GM12865 (cell line): ENCODE measurements around the gene SSUH2.

ENCODE experiments used
- DNase-seq: peaks from one replicate; pipeline ENCODE4 v3.0.0; 2010; ENCODE audit warnings: low read depth
- H3K4me3 ChIP-seq: 2 replicates; pipeline ENCODE4 v1.5.1; 2011; ENCODE audit warnings: mild to moderate bottlenecking, low read depth, low read length, control low read depth
- TF ChIP-seq, protein P1 (sequence below): IDR thresholded peaks from 2 replicates; pipeline ENCODE4 v1.5.1; 2011; ENCODE audit warnings: low read length, control low read depth, low read depth, inconsistent platforms; ENCODE audit not compliant: insufficient read depth; ENCODE audit errors: missing control alignments

Gene SSUH2

DNA sequence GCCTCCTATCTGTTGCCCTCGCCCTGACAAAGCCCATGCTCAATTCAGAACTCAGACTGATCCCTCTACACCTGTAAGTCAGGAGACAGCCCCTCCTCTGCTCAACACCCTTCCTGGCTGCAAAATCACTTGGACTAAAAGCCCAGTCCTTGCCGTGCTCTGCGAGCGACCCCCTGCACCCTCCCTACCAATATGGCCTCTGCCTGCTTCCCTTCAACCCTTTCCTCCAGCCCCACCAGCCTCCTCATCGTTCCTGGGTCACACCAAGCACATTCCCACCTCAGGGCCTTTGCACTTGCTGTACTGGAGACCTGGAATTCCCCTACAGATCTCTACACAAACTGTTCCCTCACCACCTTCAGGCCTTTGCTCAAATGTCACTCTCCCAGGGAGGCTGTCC, 5.2 kb upstream of the SSUH2 start:
- no peak for DNase-seq
- TF ChIP-seq, protein P1, sequence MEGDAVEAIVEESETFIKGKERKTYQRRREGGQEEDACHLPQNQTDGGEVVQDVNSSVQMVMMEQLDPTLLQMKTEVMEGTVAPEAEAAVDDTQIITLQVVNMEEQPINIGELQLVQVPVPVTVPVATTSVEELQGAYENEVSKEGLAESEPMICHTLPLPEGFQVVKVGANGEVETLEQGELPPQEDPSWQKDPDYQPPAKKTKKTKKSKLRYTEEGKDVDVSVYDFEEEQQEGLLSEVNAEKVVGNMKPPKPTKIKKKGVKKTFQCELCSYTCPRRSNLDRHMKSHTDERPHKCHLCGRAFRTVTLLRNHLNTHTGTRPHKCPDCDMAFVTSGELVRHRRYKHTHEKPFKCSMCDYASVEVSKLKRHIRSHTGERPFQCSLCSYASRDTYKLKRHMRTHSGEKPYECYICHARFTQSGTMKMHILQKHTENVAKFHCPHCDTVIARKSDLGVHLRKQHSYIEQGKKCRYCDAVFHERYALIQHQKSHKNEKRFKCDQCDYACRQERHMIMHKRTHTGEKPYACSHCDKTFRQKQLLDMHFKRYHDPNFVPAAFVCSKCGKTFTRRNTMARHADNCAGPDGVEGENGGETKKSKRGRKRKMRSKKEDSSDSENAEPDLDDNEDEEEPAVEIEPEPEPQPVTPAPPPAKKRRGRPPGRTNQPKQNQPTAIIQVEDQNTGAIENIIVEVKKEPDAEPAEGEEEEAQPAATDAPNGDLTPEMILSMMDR: no peak
- H3K4me3 ChIP-seq: no peak overlapping the region

DNA sequence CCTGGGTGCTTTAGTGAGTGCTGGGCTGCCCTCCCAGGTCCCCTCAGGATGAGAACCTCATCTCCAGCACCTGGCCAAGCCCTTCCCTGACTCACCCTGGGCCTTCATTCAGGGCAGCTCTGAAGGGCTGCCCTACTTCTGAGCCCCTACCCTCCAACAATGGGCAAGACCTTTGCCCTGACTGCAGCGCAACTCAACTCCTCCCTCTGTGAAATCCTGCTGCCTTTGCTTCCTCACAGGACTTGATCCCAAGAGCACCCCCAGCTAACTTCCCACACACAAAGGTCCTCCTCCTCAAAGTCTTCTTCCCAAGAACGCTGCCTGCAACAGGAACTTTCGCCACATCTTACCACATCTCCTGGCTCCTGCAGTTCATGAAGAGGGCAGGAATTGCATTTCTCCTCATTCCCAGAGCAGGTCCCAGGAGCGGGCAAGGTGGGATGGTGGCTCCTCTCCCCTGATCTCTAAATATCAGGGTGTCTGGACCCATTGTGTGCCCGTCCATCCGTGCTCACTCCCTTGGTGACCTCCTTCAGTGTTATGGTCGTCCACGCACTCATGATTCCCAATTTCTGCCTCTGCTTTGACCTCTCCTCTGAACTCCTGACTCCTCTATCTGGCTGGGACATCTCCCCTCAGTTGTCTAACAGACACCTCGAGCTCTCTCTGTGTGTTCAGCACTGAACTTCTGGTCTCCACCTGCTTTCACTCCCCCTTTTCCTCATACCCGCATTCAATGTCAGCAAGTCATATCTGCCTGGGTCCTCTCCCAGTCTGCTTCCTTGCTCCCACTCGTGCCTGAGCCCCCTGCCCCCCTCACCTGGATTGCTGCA, 4.5 kb upstream of the SSUH2 start:
- TF ChIP-seq, protein P1: no peak
- DNase-seq: no peak
- H3K4me3 ChIP-seq: no peak overlapping the region

DNA sequence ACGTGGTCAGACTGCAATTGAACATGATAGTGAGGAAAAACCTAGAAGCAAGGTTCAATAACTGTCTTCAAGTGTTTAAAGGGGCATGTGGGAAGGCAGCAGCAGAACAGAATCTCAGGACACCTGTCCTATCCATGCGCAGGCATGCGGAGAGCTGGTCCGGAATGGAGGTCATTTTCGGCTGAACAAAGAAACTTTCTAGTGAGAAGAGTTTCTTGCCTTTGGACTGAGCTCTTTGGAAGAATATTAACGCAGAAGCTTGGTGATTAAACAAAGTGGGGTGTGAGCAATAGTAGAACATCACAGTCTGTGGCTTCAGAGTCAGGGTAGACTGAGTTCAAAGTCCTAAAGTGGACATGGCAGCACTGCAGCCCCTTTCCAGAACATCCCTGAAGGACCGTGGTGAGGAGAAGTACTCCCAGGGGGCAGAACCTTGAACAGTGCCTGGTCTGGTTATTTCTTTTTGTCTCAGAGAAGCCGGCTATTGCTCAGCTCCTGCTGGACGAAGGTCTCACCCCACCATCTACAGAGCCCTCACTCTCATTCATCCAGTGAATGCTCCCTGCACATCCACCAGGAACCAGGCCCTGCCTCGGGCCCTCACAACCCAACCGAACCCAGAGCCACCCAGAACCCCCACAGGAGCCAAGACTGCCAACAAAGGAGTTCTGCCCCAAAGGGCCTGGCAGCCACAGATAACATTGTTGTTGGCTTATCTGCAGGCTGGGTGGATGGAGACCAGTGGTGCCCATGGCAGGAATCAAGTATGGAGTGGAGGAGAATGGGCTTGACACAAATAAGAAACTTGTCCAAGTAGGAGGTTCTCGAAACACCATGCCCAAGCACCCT, 2.8 kb upstream of the SSUH2 start:
- DNase-seq: no peak
- no peak overlapping the region for H3K4me3 ChIP-seq
- TF ChIP-seq, protein P1: no peak

DNA sequence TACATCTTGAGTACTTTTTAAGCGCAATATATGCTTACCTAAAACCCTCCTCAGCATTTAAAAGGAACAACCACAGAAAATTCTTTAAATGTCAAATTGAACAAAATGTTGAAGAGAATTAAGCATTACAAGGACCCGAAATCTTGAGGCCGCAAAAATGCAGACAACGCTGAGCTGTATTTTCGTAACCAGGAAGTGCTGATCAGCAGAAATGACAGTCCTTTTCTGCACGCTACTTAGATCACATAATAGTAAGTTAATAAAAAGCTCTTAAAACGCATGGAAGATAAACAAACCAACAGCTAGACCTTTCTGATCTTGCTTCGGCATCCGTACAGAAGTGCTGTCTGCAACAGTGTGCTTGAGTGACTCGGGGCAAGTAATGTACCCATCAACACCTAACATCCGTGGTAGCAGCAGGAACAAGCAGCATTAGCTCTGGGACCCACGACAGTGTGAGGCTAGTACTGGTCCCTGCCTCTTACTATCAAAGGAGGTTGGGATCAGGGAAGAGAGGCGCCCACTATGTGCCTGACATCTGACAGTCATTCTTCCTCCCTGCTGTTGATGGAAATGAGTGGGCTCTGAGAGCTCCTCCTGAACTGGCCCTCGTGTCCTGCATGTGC, 1.8 kb upstream of the SSUH2 start:
- no peak for DNase-seq
- TF ChIP-seq, protein P1: no peak
- H3K4me3 ChIP-seq: no peak overlapping the region

DNA sequence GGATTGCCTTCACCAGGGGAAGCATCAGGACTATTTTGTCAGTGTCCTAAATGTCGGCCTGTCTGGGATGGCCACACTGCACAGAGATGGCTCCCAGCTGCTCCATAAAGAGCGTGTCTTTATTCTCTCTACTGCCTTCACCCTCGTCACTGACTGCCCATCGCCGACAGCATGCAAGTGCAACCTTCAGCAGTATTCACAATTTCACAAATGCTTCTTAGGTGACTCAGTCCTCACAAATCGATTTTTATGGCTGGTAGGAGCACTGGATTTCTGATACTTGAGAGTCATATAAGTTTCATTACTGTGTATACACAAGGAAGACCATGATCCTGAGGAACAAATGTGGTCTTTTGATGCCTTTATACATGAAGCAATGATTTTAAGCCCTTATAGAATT, 1.1 kb upstream of the SSUH2 start:
- no peak overlapping the region for H3K4me3 ChIP-seq
- no peak for DNase-seq
- TF ChIP-seq, protein P1: no peak

DNA sequence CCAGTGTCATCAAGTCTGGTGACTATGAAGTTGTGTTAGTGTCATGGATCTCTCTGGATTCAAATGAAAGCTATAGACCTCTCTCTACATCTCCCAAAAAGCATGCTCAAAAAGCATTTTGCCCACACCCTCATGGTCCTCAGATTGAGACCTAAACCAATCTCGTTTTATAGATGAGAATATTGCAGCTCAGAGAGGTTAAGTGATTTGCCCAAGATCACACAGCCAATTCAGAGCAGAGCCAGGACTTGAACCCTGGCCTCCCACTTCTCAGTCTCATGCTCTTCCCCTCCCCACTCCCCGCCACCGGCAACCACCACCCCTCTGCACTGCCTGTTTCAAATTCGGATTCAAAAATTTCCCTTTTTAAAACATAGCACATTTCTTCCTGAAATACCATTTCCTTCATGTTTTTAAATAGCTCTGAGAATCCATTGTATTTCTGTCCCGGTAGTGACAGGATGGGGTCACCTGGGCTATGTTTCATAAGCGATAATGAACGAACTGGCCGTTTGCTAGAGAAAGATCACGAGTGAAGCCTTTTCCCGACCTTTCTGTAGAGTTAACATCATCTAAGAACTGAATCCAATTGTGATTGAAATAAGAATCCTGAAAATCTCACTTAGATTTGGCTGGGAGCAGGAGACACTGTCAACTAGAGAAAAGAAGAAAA, 769 bp downstream of the SSUH2 start:
- TF ChIP-seq, protein P1: no peak
- no peak overlapping the region for H3K4me3 ChIP-seq
- no peak for DNase-seq
